ENCODE measurements around the gene BAIAP2. TPM values are rescaled to one million over a fixed set of nuclear protein-coding genes. Genes with fewer than 3 reads are reported as not detected.
"Not testable (repeated sequence)": the region's sequence is repeated elsewhere in the genome, so short reads cannot be mapped to it uniquely, and the experiment has no call there.

BAIAP2 gene
- total RNA-seq, 1 donor from 2014 or later = 119 TPM

- H3K9me3 ChIP-seq = no peaks in the 10 kb centered on the region
- TF ChIP-seq, protein P1, sequence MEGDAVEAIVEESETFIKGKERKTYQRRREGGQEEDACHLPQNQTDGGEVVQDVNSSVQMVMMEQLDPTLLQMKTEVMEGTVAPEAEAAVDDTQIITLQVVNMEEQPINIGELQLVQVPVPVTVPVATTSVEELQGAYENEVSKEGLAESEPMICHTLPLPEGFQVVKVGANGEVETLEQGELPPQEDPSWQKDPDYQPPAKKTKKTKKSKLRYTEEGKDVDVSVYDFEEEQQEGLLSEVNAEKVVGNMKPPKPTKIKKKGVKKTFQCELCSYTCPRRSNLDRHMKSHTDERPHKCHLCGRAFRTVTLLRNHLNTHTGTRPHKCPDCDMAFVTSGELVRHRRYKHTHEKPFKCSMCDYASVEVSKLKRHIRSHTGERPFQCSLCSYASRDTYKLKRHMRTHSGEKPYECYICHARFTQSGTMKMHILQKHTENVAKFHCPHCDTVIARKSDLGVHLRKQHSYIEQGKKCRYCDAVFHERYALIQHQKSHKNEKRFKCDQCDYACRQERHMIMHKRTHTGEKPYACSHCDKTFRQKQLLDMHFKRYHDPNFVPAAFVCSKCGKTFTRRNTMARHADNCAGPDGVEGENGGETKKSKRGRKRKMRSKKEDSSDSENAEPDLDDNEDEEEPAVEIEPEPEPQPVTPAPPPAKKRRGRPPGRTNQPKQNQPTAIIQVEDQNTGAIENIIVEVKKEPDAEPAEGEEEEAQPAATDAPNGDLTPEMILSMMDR (IDR thresholded peaks at IDR 0.05) = no peak
- H3K27me3 ChIP-seq (ENCODE audit: low read depth) = peaks cover 4% of the 10 kb centered on the region
- ATAC-seq = peak in 1 of 2 donors; percentile 12
- no peak overlapping the region for H3K27ac ChIP-seq
- peaks cover 12% of the 10 kb centered on the region for H3K4me1 ChIP-seq
- H3K4me3 ChIP-seq = no peak overlapping the region
- no peak for DNase-seq
- H3K36me3 ChIP-seq = no peaks in the 10 kb centered on the region
- intact Hi-C loops (cut with DNase I) = no loop called here
These were observed 118.4 kb downstream of the BAIAP2 start for GRCh38 chr17:81153340-81153803.

GRCh38 chr17:81154016-81154415, 119.1 kb downstream of the BAIAP2 start:
- H3K4me3 ChIP-seq; ATAC-seq; H3K27me3 ChIP-seq (ENCODE audit: low read depth); H3K27ac ChIP-seq; H3K9me3 ChIP-seq; intact Hi-C loops (cut with DNase I); H3K36me3 ChIP-seq: not testable (repeated sequence)
- peak; percentile 14 for DNase-seq
- peaks cover 12% of the 10 kb centered on the region for H3K4me1 ChIP-seq

DNA sequence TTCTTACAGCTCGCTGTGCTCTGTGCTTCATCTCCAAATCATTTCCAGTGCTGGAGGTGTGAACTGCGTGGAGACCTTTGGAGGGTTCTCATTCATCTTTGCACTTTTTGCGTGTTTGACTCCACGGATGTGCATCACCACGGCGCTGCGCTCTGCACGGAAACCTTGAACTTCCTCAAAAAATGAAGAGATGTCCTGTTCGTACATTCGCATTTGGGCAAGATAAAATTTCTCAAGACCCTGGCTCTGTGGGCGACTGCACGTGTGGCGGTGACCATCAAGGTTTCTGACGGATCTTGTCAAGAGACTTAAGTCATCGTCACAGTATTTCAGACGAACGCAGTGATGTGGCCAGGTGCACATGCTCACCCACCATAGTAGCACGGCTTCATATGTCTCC, 120.0 kb downstream of the BAIAP2 start:
- Histone ChIP-seq H3K36me3 (no peaks in the 10 kb centered on the region), H3K9me3 (no peaks in the 10 kb centered on the region), H3K27me3 (ENCODE audit: low read depth) (peaks cover 4% of the 10 kb centered on the region), H3K4me1 (peaks cover 12% of the 10 kb centered on the region), H3K4me3 (no peak overlapping the region), H3K27ac (no peak overlapping the region)
- TF ChIP-seq, protein P1 (IDR thresholded peaks at IDR 0.05) = no peak
- DNase-seq (peak; percentile 61), ATAC-seq (no peak)
- intact Hi-C loops (cut with DNase I) = no loop called here

DNA sequence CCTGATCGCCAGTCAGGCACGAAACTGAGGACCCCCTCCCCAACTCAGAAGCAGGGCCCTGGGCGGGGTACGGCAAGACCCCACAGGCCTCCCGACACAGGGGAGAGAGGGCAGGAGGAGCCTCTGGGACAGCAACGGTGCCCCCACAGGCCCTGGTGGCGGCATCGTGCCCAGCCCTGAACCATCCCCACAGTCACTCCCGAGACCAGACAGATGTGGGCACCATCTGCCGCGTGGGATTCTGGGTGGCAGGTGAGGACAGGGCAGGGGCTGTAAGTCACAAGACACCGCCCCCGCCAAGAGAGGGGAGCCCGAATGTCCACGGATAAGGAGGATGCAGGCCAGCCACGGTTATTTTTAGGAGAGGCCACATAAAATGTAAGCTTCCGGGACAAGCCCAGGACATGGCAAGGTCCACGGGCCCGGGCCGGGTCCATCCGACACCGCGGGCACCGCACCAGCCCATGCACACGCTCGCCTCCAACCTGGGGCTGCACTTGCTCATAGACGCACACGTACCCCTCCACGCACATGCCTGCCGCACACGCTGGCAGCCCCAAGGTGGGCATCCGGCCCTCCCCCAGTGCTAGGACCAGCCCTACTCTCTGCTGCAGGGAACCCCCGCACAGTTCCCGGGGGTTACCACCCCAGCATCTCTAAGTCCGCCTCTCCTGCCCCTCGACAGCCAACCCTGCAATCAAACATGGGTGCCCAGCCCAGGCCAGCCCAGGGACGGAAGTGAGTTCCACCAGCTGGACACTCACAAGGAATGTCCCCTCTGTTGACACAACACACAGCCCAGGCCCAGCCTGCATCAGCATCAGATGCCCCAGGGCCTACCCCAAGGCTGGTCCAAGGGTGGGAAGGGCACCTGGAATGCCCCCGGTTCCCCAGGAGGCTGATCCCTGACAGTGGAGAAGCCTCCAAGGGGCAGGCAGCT, 122.2 kb downstream of the BAIAP2 start:
- H3K27ac ChIP-seq = no peak overlapping the region
- intact Hi-C loops (cut with DNase I) = no loop called here
- no peak for DNase-seq
- no peak overlapping the region for H3K4me3 ChIP-seq
- ATAC-seq = no peak
- no peaks in the 10 kb centered on the region for H3K9me3 ChIP-seq
- TF ChIP-seq, protein P1 (IDR thresholded peaks at IDR 0.05) = no peak
- peaks cover 15% of the 10 kb centered on the region for H3K4me1 ChIP-seq
- no peaks in the 10 kb centered on the region for H3K36me3 ChIP-seq
- peaks cover 8% of the 10 kb centered on the region for H3K27me3 ChIP-seq (ENCODE audit: low read depth)

- no peak for DNase-seq
- ATAC-seq = no peak
- no peaks in the 10 kb centered on the region for H3K9me3 ChIP-seq
- H3K36me3 ChIP-seq = no peaks in the 10 kb centered on the region
- H3K27ac ChIP-seq = no peak overlapping the region
- TF ChIP-seq, protein P1 (IDR thresholded peaks at IDR 0.05) = no peak
- no peak overlapping the region for H3K4me3 ChIP-seq
- peaks cover 9% of the 10 kb centered on the region for H3K27me3 ChIP-seq (ENCODE audit: low read depth)
- intact Hi-C loops (cut with DNase I) = no loop called here
- H3K4me1 ChIP-seq = peaks cover 15% of the 10 kb centered on the region
These were observed 123.1 kb downstream of the BAIAP2 start for GRCh38 chr17:81157848-81158687.

All from lower lobe of right lung (tissue), 2 donors.